Fibroblast of gingiva (primary cell): ENCODE results near the gene CIZ1.

ENCODE experiments used
- DNase-seq: peaks from one replicate; pipeline ENCODE4 v3.0.0-alpha.2; 2011; ENCODE audit warnings: low read depth

CIZ1 gene

DNA sequence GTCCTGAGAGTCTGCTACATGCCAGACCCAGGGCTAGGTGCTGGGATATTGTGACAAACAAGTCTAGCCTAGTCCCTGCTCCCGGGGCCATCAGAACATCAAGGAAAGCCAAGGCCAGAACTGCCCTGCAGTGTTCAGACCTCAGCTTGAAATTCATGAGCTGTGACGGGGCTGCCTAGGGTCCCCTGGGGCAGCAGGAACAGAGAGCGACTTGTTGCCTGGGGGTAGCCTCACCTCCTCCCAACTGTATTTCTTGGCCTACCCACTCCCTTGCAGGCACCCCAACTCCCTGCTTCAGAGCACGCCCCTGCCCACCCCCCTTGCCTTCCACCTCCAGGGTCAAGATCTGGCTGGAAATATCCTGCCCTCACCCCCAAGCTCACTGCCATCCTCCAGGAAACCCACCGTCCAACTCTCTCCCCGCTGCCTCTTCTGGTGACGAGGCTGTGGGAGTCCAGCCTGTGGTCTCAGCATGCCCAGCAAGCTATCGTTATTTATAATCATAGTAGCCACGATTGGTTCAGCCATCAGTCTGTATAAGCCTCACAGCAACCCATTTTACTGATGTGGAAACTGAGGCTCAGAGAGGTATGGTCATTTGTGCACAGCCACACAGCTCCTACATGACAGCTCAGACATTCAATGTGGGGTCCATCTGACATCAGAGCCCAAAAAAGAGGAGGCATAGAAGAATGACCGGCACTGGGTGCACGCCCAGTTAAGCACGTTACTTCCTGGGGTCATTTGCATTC lies 22.6 kb upstream of the CIZ1 start:
- no peak for DNase-seq

DNA sequence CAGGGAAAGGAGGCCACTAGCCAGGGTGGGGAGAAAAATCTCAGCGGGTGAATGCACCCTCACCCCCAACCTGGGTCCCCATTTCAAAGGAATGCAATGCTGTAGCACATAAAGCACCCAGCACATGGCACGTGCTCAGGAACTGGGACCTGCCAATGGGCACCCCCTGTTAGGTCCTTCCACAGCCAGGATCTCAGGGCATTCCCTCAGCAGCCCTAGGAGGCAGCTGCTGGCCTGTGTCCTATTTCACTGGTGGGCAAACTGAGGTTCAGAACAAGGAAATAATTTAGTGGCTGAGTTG lies 20.6 kb upstream of the CIZ1 start:
- no peak for DNase-seq

DNA sequence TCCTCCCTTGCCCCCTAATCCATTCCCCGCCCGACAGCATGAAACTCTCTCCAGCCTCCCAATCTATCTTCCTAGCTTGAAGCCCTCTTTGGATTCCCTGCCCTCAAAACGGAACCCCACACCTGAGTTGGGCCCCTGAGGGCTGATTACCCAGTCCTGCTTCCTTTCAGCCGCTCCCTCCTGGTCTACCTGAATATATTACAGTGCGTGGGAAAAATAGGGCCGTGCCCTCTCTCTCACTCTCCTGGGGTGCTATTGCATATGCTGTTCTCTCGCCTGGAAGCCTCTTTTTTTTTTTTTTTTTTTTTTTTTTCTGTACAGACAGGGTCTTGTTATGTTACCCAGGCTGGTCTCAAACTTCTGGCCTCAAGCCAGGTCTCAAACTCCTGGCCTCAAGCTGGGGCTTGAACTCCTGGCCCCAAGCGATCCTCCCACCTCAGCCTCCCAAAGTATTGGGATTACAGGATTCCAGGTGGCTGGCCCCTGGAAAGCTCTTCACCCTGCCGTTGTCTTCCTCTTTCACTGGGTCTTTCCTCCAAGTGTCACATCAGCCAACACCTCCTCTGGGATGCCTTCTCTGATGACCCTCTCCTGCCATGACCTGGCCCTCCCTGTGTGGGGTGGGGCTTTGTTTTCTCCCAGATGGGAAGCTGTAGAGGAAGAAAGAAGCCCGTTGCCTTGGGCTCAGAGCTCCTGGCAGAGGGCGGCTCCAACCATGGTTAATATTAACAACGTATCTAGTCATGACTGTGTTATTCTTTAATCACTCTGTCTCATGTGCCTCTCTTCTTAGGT lies 20.0 kb upstream of the CIZ1 start:
- no peak for DNase-seq

DNA sequence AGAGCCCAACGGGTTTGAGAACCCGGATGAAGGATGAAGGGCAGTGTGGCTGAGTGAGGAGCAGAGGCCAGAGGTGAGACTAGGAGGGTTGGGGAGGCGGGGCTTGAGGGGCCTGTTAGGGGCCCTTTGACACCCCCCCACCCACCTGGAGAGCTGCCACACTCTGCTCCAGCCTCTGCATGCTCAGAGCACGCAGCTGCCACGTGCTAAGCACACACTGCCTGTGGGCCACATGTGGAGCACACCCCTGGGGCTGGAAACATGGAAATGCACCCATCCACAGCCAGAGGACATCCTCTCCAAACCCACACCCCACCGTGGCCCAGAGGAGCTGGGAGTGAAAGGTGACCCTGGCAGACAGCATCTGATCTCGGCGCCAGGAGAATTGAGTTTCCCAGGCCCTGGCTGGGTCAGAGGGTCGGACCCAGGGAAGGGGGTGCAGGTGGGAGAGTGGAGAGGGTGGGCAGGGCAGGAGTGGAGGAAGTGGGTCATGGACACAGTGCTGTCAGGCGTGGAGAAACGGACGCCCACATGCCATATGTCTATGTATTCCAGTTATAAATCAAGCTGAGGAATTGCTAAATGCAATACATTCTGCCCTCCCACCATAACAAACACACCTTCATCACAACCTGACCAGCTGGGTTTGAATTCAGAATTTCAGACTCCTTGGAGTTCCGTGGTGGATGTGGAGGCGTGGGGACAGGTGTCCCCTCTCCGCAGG lies 17.7 kb upstream of the CIZ1 start:
- DNase-seq = no peak

DNA sequence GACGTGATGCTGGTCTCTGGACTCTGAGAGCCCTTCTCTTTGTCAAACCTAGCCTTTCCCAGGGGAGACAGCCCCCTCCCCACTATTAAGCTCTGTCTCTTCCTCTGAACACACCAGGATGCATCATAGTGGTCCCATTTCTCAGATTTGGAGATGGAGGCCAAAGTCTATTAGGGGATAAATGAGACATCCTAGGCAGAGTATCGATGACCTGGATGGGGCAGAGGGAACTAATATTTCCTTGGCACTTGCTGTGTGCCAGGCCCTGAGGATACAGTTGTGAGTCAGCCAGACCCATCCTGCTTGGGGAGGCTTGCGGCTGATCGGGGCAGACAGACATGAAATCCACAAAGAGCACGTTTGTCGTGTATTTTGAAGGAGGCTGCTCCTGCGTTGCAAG lies 17.0 kb upstream of the CIZ1 start:
- DNase-seq = no peak

DNA sequence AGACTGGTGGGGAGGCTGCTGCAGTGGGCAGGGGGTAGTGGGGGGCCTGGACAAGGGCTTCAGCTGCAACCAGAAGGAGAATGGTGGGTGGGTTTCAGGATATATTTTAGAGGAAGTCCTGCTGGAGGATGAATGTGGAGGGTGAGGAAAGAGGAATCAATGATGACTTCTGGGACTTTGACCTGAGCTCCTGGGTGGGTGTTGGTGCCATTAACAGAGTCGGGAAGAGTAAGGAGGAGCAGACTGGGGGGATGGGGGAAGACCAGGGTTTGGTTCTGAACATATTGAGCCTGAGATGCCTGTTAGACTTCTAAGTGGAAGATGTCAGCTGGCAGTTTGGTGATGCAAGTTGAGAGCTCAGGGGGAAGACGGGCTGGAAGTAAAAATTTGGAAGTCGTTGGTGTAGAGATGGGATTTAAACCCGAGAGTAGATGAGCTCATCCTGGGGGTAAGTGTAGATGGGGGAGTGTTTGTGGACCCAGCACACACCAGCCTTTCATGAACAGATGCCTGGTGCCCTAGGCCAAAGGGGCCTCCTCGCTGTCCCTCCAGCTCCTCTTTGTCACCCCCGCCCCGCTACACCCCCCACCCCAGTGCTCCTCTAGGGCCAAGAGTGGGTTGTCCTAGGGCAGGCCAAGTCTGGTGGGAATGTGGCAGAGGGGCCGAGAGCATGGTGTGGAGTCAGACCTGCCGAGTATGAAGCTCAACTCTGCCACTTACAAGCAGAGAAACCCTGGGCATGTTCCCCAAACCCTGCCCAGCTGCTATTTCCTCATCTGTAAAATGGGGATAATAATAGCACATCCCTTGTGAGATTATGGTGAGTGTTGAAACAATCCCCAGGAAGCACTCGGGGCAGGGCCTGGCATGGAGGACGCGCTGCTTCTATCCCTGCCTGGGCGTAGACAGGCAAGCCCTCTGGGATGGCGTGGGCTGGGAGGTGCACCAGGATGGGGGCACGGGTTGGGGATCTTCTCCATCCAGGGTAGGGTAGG lies 15.8 kb upstream of the CIZ1 start:
- no peak for DNase-seq

DNA sequence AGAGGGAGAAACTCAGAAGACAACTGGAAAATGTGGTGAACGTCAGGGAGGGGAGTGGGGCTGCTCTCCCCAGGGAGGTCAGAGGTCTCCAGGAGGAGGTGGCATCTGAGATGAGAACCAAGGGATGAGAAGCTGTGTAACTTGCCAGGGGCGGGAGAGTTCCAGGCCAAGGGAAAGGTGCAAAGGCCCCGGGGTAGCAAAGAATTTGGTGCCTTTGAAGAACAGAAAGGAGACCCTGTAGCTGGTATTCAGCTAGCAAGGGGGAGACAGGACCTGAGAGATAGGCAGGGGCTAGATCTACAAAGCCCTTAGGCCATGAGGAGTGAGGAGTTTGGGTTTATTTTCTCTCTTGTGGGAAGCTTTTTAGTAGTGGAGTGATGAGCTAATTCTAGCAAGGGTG lies 15.1 kb upstream of the CIZ1 start:
- no peak for DNase-seq

DNA sequence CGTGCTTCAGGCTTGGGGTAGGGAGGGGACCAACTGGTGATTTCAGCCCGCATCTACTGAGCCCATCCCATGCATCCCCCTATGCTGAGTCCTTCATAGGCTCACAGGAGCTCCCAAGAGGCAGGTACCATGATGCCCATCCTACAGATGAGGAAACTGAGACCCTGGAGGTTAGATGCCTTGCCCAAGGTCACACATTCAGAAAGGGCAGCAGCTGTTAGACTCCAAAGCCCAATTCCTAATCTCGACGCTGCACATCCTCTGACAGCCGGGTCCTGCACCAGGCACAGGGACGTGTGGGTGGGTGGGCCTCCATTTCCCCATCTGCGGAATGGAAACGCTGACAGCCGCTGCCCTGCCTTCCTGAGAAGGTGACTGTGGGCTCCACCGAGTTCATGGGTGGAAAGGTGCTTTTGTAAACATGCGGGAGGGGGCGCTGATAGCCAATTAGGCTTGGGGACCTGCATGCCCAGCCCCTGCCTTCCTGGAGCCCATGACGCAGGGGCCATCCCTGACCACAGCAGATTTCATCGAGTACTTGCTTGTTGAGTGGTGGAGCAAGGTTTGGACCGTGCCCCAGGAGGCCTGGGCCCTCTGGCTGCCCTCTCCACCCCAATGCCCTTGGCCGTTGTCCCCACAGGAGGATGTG lies 14.0 kb upstream of the CIZ1 start:
- no peak for DNase-seq

DNA sequence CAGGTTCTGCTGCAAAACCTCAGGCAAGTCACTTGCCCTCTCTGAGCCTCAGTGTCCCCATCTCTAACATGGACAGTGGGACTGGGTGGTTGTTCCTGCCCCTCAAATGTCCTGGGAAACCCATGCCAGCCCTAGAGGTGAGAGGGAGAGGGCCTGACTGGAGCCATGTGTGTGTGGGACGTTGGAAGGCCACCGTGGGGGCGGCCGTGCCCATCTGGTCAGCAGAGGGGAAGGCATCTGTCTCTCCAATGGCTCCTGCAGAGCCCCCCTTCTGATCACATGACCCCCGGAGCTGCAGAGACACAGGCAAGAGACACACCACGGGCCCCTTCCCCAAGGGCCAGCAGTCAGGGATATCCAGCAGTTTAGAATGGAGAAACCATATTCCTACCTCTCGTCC lies 13.5 kb upstream of the CIZ1 start:
- DNase-seq = no peak

DNA sequence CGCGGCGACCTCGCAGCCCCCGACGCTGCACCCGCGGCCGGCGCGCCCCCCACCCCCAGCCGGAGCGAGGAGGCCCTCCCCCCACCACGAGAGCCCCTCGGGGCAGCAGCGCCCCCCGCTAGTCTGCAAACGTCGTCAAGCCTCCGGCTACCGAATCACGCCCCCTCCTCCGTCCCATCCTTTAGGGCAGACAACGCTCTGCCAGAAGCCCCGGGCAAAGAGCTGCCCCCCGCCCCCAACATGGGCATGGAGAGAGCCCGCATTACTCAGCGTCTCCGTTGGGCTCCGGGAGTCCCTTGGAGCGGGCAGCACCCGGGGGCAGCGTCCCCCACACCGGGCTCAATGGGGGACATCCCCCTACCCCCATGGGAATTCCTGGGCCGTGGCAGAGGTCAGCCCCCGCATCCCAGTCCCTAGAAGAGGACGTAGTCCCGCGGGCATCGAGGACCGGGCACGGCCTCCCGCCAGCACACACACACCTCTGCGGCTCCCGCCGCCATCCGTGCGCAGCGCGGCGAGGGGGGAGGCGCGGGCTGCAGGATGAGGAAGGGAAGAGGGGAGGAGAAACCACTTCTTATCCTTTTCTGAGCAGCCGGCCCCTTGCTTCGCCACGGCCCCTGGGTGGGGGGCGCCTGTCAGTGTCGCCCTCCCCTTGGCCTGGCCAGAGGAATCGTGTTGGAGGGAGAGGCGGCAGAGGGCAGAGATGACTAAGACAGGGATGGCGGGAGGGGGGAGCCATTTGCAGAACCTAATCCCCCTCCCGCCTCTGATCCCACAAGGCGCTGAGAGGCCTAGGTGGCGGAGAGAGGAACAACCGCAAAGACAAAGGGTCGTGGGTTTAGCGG lies 12.6 kb upstream of the CIZ1 start:
- DNase-seq = no peak

DNA sequence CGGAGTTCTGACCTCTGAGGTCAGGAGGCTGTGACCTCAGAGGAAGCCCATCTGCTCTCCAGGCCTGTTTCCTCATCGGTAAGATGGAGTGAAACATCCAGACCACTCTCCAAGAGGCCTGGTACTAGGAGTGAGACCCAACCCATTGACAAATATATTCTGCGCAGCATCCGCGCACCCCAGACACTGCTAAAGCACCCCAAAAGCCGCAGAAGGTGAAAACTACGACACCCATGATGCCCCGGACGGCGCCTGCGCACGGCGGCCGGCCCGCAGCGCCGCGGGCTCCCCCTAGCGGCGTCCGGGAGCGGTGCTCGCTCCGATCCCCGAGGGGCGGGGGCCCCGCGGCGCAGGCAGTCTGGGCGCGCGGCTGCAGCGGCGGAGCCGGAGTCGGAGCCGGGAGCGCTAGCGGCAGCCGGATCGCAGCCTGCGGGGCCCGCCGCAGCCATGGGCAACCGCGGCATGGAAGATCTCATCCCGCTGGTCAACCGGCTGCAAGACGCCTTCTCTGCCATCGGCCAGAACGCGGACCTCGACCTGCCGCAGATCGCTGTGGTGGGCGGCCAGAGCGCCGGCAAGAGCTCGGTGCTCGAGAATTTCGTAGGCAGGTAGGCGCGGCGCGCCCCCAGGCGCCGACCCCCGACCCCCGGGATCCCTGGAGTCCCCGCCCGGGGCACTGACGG lies 11.8 kb upstream of the CIZ1 start, which contains the start of gene DNM1:
Gene DNM1 (plus strand): TSS at position 356 of the 683 bp plus-strand sequence. CDS start 92 bp downstream, at position 448.
- DNase-seq = peak; percentile 29

DNA sequence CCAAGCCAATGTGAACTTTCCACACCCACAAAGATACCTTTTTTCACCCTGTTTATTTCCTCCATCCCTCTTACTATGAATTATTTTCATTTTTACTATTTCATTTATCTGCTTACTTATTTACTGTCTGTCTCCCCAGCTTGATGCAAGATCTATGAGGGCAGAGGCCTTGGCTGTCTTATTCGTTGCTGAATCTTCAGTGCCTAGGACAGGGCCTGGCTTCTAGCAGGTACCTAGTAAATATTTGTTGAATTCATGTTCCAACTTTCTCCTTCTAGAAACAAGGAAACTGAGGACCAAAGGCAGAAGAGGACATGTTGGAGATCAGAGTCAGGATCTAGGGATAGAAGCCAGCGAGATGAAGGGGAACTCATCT lies 11.3 kb upstream of the CIZ1 start:
- DNase-seq = no peak

DNA sequence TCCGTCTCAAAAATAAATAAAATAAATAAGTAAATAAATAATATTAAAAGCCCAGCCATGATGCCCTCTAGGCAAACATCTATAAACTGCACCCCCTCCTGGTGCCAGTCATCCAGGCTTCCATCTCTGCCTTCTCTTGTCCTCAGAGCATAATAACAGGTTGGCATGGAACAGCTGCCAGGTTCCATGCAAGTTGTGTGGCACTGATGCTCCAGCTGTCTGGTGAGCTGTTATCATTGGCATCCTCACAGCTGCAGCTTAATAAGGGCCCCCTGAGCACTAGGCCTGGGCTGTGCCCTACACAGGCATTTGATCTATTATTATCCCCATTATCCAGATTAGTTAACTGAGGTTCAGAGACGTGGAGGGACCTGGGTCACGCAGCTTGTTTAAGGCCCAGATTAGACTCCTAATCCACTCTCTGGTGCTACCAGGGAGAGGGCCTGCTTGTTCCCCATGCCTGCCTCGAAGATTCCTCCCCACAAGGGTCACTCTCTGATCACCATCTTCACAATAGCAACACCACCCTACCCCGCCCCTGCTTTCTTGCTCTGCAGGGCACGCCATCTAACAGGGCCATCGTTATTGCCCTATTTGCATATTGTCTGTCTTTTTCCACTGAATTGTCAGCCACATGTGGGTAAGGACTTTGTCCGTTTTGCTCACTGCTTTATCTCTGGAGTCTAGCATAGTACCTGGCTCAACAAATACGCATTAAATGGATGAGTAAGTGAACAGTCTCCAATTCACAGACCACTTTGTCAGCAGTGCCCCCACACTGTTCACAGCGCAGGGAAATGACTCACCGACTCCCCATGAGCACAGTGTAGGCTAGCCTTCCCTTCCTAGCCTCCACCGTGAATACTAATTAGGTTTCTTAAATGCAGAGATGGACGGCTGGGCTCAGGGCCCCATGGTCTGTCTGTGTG lies 10.3 kb upstream of the CIZ1 start:
- no peak for DNase-seq

DNA sequence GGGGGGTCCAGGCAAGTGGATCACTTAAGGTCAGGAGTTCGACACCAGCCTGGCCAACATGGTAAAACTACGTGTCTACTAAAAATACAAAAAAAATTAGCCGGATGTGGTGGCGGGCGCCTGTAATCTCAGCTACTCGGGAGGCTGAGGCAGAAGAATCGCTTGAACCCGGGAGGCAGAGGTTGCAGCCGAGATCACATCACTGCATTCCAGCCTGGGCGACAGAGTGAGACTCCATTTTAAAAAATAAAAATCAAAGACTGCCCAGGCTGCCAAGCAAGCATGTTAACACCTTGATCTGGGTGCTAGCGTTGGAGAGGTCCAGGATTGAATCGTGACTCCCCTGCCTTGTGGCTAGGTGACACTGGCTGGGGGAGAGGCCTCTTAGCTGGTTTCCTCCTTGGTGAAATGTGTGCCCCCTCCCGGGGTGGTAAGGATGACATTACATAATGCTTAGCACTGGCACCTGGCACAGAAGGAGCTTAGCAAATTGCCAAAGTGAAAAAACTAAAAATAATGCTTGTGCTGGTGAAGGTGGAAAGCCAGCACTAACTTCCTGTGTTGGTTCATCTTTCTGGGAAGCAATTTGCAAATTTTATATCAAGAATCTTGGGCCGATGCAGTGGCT lies 2.2 kb upstream of the CIZ1 start:
- DNase-seq = no peak

DNA sequence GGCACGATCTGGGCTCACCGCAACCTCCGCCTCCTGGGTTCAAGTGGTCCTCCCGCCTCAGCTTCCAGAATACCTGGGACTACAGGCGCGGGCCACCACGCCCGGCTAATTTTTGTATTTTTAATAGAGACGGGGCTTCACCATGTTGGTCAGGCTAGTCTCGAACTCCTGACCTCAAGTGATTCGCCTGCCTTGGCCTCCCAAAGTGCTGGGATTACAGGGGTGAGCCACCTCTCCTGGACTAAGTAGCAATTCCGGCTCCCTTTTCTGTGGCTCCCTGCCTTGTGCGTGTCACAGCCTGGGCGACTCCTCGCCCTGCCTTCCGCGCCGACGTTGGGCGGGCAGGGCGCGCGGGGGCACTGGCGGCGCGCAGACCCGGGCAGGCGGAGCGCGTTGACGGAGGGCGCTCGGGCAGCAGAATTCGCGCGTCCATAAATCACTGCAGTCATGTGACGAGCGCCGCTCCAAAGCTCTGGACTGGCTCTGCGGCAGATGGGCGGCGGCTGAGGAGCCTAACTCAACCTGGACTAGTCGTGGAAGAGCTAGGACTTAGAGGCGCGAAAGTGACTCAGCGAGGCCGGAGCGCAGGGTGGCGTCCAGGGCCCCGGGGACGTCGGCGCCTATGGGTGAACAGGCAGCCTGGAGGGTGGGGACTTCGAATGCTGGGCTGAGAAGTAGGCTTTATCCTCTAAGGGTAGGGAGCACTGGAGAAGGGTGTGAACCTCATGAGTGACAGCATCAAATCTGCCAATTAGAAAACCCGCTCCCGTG lies 1.4 kb upstream of the CIZ1 start:
- peak; percentile 86 for DNase-seq

DNA sequence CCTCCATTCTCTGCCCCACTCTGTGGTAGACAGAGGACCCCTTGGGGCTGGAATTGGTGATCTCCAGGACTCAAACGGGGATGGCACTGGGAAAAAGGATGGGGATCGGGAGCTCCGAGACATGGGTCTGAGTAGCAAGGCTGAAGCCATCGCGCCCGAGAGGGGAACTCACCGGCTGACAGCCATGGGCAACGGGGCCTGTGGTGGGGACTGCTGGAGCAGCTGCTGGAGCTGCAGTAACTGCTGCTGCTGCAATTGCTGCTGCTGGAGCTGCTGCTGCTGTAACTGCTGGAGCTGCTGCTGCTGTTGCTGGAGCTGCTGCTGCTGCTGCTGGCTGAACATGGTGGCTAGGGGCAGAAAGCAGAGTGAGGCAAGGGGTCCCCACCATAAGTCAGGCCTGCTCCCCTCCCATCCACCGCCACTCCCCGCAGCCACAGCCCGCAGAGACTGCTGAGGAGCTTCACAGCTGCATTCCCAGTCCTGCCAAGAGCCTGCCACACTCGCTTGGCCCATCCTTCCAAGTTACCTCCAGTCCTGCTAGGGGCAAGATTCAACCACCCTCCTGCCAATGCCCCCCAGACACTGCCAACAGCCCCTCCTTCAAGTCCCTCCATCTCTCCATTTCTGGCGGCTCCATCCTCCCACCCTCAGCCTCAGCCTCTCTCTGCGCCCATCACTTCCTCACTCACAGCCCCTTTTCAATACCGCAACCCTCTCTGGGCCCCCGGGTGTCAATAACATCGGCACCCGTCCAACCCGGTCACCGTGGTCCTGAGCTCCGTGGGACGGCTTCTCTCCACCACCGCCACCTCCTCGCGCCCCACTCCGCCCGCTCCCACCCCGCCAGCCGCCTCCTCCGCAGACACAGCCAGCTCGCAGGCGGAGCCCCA lies 611 bp downstream of the CIZ1 start:
- DNase-seq = no peak
